GM23248 (cell line): Measurements from ENCODE around the gene CLEC18C. TPM values are rescaled to one million over a fixed set of nuclear protein-coding genes. Genes with fewer than 3 reads are reported as not detected.

ENCODE experiments used
- polyA plus RNA-seq: library from polyadenylated mRNA; unstranded; fragments of >200 nt; fragmentation: Nextera tagmentation; extraction: Ambion mirVana; gene quantifications from 2 replicates; pipeline ENCODE4 v1.2.1, GENCODE V29; 2016
- small RNA-seq: library from RNA; depleted of rRNA; stranded (forward); fragments of <200 nt; gene quantifications from one replicate; pipeline ENCODE3, GENCODE V24; 2014; ENCODE audit warnings: low read depth, low replicate concordance
- total RNA-seq: library from RNA; depleted of rRNA; stranded (reverse); fragments of >200 nt; shearing (Covaris generic); gene quantifications from 2 replicates; pipeline ENCODE4 v1.2.3, GENCODE V29; 2014; rRNA removed

Gene CLEC18C
- total and polyA plus RNA-seq, 2 experiments from 2014 or later: 0.43 TPM; not detected in 1

Small RNA genes within 50 kb of the gene (small RNA-seq; reads per million reads assigned to genes)
- gene AC009060.2: not detected

Other genes with a start within 250 kb of the CLEC18C start
- gene CLEC18A, start 222.5 kb upstream of the CLEC18C start, total RNA-seq: 0.43 TPM in 1 of 2 replicates, not detected in the other
- gene CLEC18A, start 222.5 kb upstream of the CLEC18C start, polyA plus RNA-seq: 0.10 and 0.13 TPM in 2 replicates
- gene PDPR, start 59.5 kb upstream of the CLEC18C start, total RNA-seq: 8.6 and 10.9 TPM in 2 replicates
- gene PDPR, start 59.5 kb upstream of the CLEC18C start, polyA plus RNA-seq: 4.9 and 5.3 TPM in 2 replicates
- gene EXOSC6, start 78.2 kb downstream of the CLEC18C start, total RNA-seq: 33.6 and 35.3 TPM in 2 replicates
- 25.3 TPM in 2 replicates for gene EXOSC6, start 78.2 kb downstream of the CLEC18C start, polyA plus RNA-seq
- 160 and 179 TPM in 2 replicates for gene AARS1, start 115.7 kb downstream of the CLEC18C start, total RNA-seq
- gene AARS1, start 115.7 kb downstream of the CLEC18C start, polyA plus RNA-seq: 130 and 138 TPM in 2 replicates
- 16.7 and 31.8 TPM in 2 replicates for gene DDX19B, start 125.4 kb downstream of the CLEC18C start, total RNA-seq
- 33.0 and 33.2 TPM in 2 replicates for gene DDX19B, start 125.4 kb downstream of the CLEC18C start, polyA plus RNA-seq
- gene DDX19A, start 173.1 kb downstream of the CLEC18C start, total RNA-seq: 43.3 and 43.9 TPM in 2 replicates
- 36.0 and 36.9 TPM in 2 replicates for gene DDX19A, start 173.1 kb downstream of the CLEC18C start, polyA plus RNA-seq